Activated CD4-positive, alpha-beta T cell treated with anti-CD3 and anti-CD28 coated beads, Interleukin-2, amount 50 U/mL, for 4 hours (primary cell): ENCODE results near the gene EREG.
A peak's percentile ranks its signal among the peaks of the same experiment; 100 is the strongest.
"Not testable (repeated sequence)": the region's sequence is repeated elsewhere in the genome, so short reads cannot be mapped to it uniquely, and the experiment has no call there.

Experiments used
- DNase-seq, 2 experiments: peaks; one replicate each; pipeline ENCODE4 v3.0.0-alpha.2; 2020

EREG gene, protein sequence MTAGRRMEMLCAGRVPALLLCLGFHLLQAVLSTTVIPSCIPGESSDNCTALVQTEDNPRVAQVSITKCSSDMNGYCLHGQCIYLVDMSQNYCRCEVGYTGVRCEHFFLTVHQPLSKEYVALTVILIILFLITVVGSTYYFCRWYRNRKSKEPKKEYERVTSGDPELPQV

DNA sequence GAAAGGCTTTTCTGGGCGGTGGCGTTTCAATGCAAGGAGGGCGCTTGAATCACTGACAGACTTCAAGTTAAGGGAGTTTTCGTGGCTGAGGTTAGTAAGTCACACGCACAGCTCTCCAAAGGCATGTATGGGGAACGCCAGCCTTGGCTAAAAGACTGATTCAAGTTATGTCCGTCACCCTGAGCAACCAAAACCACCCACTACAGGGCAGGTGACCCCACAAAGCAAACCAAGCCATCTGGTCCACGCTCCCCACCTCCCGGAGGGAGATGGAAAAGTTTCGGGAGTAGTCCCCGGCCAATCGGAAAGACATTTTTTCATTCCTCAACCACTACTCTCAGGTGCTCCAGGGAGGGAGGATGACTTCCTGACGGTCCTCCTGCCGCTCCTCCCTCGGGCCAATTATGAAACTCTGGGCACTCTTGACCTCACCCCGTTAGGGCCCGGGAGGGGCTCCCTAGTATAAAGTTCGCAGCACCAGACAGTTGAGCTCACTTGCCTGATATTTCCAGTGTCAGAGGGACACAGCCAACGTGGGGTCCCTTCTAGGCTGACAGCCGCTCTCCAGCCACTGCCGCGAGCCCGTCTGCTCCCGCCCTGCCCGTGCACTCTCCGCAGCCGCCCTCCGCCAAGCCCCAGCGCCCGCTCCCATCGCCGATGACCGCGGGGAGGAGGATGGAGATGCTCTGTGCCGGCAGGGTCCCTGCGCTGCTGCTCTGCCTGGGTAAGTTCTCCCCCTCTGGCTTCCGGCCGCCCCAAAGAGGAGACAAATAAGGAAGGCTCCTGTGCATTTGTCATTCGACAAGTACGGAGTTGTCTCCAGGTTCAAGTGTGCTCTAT, at the start of gene EREG:
Gene EREG (plus strand): TSS at position 494 of the 840 bp plus-strand sequence. CDS start 164 bp downstream, at position 658.
- DNase-seq: no peak

DNA sequence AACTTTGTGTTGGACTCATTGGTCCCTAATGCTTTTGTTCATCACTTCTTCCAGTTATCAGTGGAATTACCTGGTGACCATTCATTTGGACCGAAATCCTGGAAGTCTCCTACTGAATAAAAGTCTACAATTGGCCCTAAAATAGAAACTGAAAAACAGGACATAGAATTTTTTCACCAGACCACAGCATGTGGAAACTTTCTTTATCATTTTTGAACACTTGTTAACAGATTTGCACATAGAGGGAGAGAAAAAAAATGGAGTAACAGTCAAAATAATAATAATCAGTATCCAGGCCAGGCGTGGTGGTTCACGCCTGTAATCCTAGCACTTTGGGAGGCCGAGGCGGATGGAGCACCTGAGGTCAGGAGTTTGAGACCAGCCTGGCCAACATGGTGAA, 49.6 kb upstream of the EREG start:
- no peak for DNase-seq

DNA sequence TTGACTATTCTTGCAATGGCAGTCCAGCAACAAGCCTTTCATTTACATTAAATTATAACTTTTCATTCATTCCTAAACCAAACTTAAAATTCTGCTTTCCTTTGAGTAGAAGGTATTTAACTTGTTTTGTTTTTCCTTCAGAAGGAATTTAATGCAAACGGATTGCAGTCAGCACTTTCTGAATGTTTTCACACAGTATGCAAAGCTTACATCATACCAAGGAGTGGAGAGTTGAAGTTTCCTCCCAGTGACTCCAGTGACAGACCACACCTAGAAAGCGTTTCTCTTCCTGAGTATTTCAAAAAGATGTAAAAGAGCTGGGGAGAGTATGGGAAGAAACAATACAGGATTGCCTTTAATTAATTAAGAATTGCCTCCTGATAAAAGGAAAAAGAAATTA, 48.5 kb upstream of the EREG start:
- no peak for DNase-seq

DNA sequence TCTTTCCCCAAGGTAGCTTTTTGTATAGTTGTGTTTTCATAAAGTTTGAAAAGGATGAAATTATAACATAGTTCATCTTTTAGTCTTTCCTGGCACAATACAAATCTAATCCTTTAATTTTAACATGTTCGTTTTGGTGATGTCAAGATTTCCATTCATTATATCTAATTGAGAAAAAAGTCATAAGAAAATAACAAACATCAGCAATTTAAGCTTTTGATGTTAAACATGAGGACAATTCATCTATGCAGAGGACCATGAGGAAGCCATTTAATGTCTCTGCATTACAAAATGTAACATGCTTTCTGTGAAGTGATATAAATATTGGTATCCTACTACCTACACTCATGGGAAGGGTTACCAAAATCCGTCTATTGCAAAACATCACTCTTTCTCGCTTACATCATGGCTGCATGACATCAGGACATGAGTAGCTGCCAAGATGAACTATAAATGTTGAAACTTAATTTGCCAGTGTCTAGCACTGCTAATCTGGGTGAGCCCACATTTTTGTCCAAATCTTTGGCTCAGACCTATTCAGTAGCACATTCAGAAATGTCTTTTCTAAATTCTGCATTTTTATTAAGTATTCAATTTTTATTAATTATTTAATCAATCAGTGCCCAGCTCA, 47.2 kb upstream of the EREG start:
- DNase-seq: no peak

DNA sequence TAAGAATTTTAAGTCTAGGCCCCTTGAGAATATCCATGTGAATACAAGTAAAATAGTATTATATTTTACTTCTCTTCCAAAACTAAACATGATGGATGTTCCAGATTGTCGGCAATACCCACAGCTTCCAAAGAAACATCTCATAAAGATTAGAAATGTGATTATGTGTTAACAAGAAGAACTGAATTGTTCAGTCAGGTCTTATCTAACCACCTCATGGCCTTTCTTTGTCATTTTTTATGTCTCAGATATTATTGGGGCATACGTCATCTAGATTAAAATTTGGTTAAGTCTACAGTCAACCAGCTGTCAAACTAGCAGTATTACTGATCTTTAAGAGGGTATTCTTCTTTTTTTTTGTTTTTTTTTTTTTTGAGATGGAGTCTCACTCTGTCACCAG, 46.7 kb upstream of the EREG start:
- no peak for DNase-seq

DNA sequence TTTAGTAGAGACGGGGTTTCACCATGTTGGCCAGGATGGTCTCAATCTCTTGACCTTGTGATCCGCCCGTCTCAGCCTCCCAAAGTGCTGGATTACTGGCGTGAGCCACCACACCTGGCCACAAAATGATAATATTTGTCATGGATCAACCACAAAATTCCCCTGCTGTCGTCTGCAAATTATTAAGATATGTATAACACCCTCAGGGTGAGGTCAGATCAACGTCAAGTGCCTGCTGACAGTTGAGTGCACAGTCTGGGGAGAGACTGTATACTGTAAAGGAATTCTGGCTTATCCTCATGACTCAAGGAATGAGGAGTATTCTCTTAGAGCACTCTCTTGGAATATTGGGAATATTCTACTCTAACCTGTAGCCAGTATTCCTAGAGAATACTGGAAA, 45.5 kb upstream of the EREG start:
- DNase-seq: no peak

DNA sequence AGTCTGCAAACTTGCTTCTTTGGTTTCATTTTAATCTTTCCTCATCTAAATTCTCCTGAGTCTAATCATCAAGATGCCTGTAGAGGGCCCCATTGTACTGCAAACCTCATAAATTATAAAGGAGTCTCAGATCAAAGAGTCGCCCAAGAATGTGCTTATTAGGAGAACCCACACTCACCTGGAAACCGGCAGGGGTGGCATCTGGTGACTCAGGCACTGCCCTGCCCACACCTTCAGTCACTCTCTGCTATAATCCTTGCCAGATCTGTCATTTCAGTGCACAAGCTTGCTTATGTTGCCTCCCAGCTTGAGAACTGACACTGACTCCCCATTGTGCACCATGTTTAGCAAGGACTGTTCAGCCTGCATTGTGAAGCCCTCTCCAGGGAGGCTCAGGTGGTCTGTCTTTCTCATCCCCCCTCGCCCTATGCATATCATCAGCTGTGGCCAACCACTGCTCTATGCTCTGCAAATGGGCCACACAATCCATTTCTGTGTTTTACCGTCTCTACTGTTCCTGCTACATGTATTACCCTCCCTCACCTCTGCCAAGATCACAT, 44.3 kb upstream of the EREG start:
- DNase-seq: peak; percentile 10 to 19

DNA sequence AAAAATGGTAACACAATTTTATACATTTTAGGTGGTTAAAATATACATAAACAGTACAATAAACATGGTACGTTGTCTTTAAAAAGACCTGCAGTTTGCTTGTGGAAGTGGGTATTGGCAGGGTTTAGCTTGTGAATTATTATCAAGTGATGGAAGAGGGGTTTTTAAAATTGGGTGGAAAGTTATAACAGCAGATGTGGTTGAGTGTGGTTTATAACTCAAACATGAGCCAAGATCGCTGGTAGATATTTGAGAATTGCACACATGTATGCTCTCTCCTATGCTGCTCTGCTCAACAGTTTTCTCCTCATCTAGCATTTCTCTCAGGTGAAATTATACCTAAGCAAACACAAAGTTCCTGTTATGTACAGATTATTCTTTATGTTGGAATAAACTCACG, 42.6 kb upstream of the EREG start:
- DNase-seq: no peak

DNA sequence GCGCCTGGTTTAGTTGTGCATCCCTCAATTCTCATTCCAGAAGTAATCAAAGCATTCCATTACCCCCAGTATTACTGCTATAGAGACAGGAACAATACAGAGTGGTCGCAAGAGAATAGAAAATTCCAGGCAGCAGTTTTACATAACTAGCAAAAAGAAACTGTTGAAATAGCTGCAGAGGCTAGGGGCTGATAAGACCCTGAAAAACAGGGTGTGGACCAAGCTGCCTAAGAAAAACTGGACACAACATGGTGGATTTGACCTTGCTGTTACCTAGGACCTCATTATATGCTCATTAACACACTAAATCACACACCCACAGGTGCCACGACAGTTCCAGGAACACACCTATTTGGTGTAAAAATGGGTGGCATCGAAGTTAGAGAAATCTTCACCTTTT, 41.3 kb upstream of the EREG start:
- no peak for DNase-seq

DNA sequence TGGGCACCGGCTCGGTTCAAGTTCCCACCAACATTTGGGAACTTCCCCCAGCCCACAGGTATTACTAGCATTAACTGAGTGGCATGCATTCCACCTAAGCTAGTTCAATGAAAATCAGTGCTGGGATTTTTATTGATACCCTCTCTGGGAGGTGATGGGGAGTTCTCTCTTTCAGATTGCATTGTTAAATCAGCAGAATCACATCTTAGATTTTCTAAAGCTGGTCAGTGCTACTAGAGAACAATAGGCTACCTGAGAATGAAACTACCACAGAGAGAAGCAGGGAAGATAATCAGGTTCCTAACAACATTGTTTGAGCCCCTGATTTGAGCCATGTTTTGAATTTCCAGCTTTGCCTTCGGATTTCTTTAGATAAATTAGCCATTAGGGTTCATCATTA, 40.7 kb upstream of the EREG start:
- DNase-seq: no peak

DNA sequence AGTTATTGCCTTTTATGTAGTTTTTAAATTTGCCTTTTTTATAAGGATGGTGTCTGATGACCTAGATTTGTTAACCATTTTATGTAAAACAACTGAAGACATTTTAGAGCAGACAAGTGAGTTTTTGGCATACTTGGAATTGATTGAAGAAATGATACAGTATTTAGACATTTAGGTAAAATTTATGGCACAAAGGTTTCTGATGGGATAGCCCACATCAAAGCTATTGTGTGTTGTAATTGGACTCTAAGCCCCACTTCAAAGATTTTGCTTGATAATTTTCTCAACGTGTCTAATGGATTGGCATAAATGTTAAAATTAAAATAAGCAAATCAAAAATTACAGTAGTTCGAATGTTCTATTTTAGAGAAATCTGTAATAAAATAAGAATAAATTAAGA, 39.1 kb upstream of the EREG start:
- DNase-seq: no peak

DNA sequence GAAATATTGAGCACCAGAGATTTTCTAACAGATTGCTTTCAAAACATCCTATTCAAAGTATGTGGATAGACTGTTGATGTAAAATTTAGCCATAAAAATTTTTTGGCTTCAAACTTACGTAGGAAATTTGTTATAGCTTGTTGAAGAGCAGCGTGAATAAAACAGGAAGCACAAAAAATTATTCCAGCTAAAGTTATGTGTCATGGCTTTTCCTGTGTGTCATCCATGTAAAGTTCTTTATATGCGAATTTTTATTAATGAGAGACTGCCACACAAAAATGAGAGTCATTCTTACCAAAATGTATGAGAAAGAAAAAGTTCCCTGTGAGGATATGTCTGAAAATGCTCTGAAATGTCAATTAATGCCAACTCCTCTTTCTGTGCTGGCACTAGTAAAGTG, 37.2 kb upstream of the EREG start:
- no peak for DNase-seq

DNA sequence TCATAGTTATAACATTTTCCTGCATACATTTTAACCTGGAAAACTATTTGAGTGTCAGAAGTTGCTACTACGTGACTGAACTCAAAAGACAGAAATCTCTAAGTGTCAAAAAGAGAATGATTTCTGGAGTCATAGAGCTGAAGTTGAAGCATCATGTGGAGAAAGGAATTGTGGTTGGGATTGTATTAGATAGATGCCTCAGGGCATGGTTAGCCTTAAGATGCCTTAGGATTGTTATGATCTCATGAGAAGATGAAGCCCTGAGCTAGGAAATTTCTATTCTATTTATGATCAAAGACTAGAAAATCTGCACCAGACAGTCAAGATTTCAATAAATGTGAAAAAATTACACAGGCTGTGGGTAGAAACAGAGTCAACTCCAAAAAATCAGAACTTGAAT, 36.4 kb upstream of the EREG start:
- DNase-seq: no peak

DNA sequence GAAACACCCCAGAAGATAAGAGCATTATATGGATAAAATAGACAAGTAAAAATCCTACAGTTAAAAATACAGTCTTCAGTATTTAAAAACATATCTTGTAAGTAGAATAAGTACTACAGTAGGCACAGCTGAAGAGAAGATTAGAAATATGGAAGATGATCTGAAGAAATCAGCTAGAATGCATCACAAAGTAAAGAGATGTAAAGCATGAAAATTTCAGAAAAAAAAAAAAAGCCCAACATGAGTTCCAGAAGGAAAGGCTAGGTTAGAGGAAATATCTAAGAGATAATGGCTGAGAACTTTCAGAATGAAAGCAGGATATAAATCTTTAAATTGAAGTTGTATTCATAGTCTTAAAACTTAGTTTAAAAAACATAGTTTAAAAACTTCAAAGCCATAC, 35.6 kb upstream of the EREG start:
- DNase-seq: no peak

DNA sequence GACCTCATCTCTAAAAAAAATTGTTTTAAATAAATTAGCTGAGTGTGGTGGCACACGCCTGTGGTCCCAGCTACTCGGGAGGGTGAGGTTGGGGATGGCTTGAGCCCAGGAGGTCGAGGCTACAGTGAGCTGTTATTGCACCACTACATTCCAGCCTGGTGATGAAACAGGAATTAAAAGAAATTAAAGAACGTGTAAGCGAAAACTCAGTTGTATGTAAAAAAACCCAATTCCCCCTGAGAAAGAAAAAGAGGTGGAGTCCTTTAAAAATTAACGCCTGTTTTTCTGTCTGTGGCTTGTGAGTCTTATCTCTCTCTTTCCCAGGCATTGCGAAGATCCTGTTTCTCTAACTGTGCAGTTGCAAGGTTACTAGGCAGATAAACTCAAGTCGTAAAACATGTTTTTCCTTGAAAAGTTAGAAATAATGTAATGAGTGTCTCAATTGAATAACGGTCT, 34.6 kb upstream of the EREG start:
- no peak for DNase-seq

DNA sequence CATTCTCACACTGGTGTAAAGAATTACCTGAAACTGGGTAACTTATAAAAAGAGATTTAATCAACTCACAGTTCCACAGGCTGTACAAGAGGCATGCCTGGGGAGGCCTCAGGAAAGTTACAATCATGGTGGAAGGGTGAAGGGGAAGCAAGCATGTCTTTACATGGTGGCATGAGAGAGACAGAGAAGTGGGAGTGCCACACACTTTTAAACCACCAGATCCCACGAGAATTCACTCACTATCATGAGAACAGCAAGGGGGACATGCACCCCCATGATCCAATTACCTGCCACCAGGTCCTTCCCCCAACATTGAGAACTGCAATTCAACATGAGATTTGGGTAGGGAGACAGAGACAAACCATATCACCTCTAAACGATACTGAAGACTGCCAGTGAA, 33.7 kb upstream of the EREG start:
- no peak for DNase-seq

DNA sequence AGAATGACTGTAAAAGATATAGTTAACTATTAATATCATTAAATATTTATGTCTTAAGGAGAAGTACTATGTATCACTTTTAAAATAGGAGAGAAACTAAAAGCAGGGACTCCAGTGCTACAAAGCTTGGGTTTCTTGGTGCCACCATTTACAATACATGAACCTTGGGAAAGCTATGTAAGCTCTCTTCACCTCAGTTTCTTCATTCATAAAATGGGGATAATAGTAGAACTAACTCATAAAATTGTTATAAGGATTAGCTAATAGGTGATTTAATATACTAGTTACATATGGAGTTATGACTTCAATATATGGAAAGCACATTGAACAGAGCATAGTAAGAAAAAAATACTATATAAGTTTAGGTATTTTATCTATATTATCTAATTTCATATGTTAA, 33.0 kb upstream of the EREG start:
- DNase-seq: no peak

DNA sequence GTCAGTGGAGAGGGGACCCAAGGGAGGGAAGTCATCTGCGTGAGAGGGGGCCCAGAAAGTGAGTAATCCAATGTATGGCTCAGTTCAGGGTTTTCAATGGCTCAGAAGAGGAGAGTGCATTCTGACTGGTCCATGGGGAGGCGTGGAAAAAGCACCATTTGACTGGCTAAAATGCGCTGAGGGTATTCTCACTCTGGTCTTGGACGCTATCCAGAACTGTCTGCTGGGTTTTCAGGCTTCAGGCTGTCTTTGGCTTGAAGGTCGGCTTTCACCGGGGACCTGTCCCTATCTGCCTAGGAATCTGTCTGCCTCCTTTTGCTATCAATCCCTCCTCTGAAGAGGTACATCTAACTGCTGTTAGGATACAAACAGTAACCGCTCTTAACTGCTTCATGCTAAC, 30.3 kb upstream of the EREG start:
- DNase-seq: no peak

DNA sequence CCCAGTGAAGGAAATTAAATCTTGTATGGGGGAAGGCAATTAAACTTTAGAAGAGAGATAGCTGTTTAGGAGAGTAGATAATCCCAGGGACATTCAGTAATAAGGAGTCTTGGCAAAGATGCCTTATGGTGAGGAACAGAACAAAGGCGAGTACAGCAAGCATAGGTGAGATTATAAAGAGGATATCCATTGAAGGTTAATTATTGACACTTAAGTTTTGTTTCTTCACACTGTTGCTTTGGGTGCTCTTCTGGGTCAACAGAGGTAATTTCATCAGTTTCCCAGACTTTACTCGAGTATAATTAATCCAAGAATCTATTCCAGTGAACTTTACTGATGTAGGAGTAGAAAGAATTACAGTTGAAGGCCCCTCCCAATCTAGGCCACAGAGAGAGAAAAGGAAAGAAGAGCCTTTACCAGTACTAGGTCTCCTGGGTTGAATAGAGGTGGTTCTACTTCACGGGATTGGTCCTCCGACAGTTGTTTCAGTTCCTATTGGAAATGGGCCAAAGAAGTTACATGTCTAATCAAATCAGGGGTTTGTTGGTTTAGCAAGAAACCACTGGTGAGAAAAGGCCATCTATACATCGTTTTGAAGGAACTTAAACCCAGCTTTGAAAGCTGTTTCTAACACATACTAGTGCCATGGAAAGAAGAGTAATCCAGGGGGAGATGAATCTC, 29.5 kb upstream of the EREG start:
- DNase-seq: no peak

DNA sequence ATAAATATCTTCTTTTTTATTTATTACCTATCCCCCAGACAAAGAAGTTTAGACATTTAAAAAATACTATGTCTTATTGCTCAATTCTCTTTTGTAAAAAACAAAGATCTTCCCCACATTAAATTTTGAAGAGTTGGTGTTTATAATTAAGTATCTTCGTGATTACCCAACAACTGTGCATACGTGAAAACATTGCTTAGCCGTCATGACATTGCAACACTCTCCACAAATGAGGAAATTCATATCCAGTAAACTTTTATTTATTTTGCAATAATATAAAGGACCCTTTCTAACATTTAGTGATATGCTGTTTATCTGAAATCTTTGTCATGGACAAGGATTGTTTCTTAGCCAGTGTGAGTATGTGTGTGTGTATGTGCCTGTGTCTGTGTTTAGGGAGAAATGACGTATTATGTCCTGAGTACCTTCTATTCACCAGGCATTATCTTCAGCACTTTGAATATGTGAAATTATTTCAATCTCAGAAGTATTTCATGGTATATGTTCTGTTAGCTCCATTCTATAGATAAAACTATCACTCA, 26.1 kb upstream of the EREG start:
- DNase-seq: no peak

DNA sequence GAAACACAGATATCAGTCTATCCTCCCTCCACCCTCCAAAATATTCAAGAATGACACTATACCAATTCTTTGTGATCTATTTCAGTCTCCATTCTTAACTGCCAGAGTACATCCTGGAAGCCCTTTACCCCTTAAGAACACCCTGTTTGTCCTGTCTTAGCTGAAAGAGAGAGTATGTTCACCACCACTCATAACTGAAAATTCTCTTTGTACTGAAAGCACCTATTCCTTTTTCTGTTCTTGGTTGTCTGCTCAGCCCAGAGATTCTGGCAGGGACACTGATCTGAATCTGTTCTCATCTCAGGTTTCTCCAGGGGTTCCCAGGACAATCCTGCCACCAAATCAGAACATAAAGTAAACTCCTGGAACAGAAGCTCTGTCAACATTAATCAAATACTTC, 25.4 kb upstream of the EREG start:
- DNase-seq: no peak

DNA sequence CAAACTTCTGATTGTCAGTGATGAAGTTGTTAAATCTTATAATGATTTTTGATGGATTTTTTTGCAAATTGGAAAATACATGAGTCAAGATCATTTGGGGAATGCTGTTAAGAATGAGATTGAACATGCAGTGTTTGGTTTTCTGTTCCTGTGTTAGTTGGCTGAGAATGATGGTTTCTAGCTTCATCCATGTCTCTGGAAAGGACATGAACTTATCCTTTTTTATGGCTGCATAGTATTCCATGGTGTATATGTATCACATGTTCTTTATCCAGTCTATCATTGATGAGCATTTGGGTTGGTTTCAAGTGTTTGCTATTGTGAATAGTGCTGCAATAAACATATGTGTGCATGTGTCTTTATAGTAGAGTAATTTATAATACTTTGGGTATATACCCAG, 24.5 kb upstream of the EREG start:
- DNase-seq: not testable (repeated sequence)

DNA sequence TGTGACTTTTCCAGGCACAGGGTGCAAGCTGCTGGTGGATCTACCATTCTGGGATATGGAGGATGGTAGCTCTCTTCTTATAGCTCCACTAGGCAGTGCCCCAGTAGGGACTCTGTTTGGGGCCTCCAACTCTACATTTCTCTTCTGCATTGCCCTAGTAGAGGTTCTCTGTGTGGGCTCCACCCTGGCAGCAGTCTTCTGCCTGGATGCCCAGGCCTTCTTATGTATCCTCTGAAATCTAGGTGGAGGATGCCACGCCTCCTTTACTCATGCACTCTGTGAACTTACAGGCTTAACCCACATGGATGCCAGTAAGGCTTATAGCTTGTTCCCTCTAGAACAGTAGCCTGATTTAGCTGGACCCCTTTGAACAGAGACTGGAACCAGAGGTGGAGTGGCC, 20.9 kb upstream of the EREG start:
- DNase-seq: no peak
